Activated T-cell treated with anti-CD3 and anti-CD28 coated beads, Interleukin-2, amount 50 U/mL, for 4 hours (primary cell): ENCODE results near the gene SMARCA4. TPM values are rescaled to one million over a fixed set of nuclear protein-coding genes. Genes with fewer than 3 reads are reported as not detected.
"Not testable (repeated sequence)": the region's sequence is repeated elsewhere in the genome, so short reads cannot be mapped to it uniquely, and the experiment has no call there.

ENCODE experiments used
- ATAC-seq, 2 donors: fragments of 200-7000 bp; cut with Tn5 transposase; one replicate each; pipeline ENCODE4 v1.10.0; 2021
- DNase-seq: peaks from one replicate; pipeline ENCODE4 v3.0.0-alpha.2; 2020
- H3K27me3 Mint-ChIP-seq: one replicate; pipeline ENCODE4 v1.8.0; 2021; ENCODE audit warnings: low read depth, mixed read lengths
- H3K36me3 Mint-ChIP-seq: one replicate; pipeline ENCODE4 v1.8.0; 2022; ENCODE audit warnings: mixed read lengths; ENCODE audit not compliant: insufficient read depth
- H3K4me1 Mint-ChIP-seq: one replicate; pipeline ENCODE4 v1.8.0; 2021; ENCODE audit warnings: low read depth, mixed read lengths
- H3K4me3 Mint-ChIP-seq: one replicate; pipeline ENCODE4 v1.8.0; 2021; ENCODE audit warnings: mild to moderate bottlenecking, moderate library complexity, mixed read lengths
- H3K9me3 Mint-ChIP-seq: one replicate; pipeline ENCODE4 v1.8.0; 2021; ENCODE audit warnings: mixed read lengths
- total RNA-seq, 3 donors: library from RNA; stranded (reverse); gene quantifications; one replicate each; pipeline ENCODE4 v1.2.1, GENCODE V29; 2021

SMARCA4 gene
- total RNA-seq, 3 donors from 2014 or later, result 160 to 168 (median 162) TPM

GRCh38 chr19:10922638-10923014, 38.2 kb upstream of the SMARCA4 start:
- DNase-seq (no peak), ATAC-seq (no peak)
- no peaks in the 10 kb centered on the region for H3K27me3 Mint-ChIP-seq
- peaks cover 23% of the 10 kb centered on the region for H3K36me3 Mint-ChIP-seq
- H3K4me1 Mint-ChIP-seq, result peaks cover 4% of the 10 kb centered on the region
- H3K9me3 Mint-ChIP-seq, result no peaks in the 10 kb centered on the region
- H3K4me3 Mint-ChIP-seq, result no peak overlapping the region

GRCh38 chr19:10923260-10924112, 37.3 kb upstream of the SMARCA4 start:
- no peak for ATAC-seq
- peaks cover 23% of the 10 kb centered on the region for H3K36me3 Mint-ChIP-seq
- H3K4me3 Mint-ChIP-seq, result no peak overlapping the region
- DNase-seq, result no peak
- H3K27me3 Mint-ChIP-seq, result no peaks in the 10 kb centered on the region
- H3K9me3 Mint-ChIP-seq, result no peaks in the 10 kb centered on the region
- H3K4me1 Mint-ChIP-seq, result peaks cover 4% of the 10 kb centered on the region

- no peak for ATAC-seq
- H3K36me3 Mint-ChIP-seq, result peaks cover 18% of the 10 kb centered on the region
- no peaks in the 10 kb centered on the region for H3K27me3 Mint-ChIP-seq
- H3K9me3 Mint-ChIP-seq, result no peaks in the 10 kb centered on the region
- peaks cover 8% of the 10 kb centered on the region for H3K4me1 Mint-ChIP-seq
- no peak for DNase-seq
- no peak overlapping the region for H3K4me3 Mint-ChIP-seq
These were observed 36.2 kb upstream of the SMARCA4 start for GRCh38 chr19:10924597-10924996.

- Mint-ChIP-seq H3K9me3 (no peaks in the 10 kb centered on the region), H3K4me3 (peak overlapping the region; percentile 92), H3K4me1 (peaks cover 19% of the 10 kb centered on the region), H3K36me3 (peaks cover 11% of the 10 kb centered on the region), H3K27me3 (no peaks in the 10 kb centered on the region)
- no peak for DNase-seq
- peak; percentile 1 to 13 for ATAC-seq
These were observed 32.9 kb upstream of the SMARCA4 start for GRCh38 chr19:10927730-10928562.

GRCh38 chr19:10928563-10929401, 32.0 kb upstream of the SMARCA4 start, which contains the start of the genes TIMM29 and YIPF2:
TIMM29 (plus strand) TSS chr19:10928811; CDS start chr19:10928823, 12 bp downstream.
YIPF2 (minus strand) TSS chr19:10928639; CDS start chr19:10928410, 229 bp downstream.
- H3K27me3 Mint-ChIP-seq, result no peaks in the 10 kb centered on the region
- peaks cover 19% of the 10 kb centered on the region for H3K4me1 Mint-ChIP-seq
- H3K36me3 Mint-ChIP-seq, result peaks cover 9% of the 10 kb centered on the region
- H3K4me3 Mint-ChIP-seq, result peak within 1 kb of the TSS; percentile 92
- no peaks in the 10 kb centered on the region for H3K9me3 Mint-ChIP-seq
- ATAC-seq (peak; percentile 91), DNase-seq (peak; percentile 93)

- peak overlapping the region; percentile 92 for H3K4me3 Mint-ChIP-seq
- H3K4me1 Mint-ChIP-seq, result peaks cover 19% of the 10 kb centered on the region
- ATAC-seq, result no peak
- H3K36me3 Mint-ChIP-seq, result peaks cover 7% of the 10 kb centered on the region
- no peak for DNase-seq
- no peaks in the 10 kb centered on the region for H3K9me3 Mint-ChIP-seq
- H3K27me3 Mint-ChIP-seq, result no peaks in the 10 kb centered on the region
These were observed 31.4 kb upstream of the SMARCA4 start for GRCh38 chr19:10929402-10929794.

- peaks cover 2% of the 10 kb centered on the region for H3K36me3 Mint-ChIP-seq
These were observed 25.3 kb upstream of the SMARCA4 start for GRCh38 chr19:10935371-10936059.

GRCh38 chr19:10936661-10937084, 24.2 kb upstream of the SMARCA4 start:
- no peaks in the 10 kb centered on the region for H3K9me3 Mint-ChIP-seq
- no peak for DNase-seq
- no peak overlapping the region for H3K4me3 Mint-ChIP-seq
- peaks cover 6% of the 10 kb centered on the region for H3K4me1 Mint-ChIP-seq
- no peaks in the 10 kb centered on the region for H3K27me3 Mint-ChIP-seq
- peaks cover 2% of the 10 kb centered on the region for H3K36me3 Mint-ChIP-seq
- peak; percentile 73 to 89 for ATAC-seq

More at GRCh38 chr19:10935371-10936059, 25.3 kb upstream of the SMARCA4 start:
- Mint-ChIP-seq H3K27me3 (no peaks in the 10 kb centered on the region), H3K4me3 (no peak overlapping the region), H3K4me1 (peaks cover 9% of the 10 kb centered on the region), H3K9me3 (no peaks in the 10 kb centered on the region)
- no peak for DNase-seq
- no peak for ATAC-seq

GRCh38 chr19:10941649-10942048, 19.2 kb upstream of the SMARCA4 start:
- H3K4me3 Mint-ChIP-seq, H3K4me1 Mint-ChIP-seq, H3K36me3 Mint-ChIP-seq, H3K9me3 Mint-ChIP-seq, H3K27me3 Mint-ChIP-seq, ATAC-seq, DNase-seq: not testable (repeated sequence)

- not testable (repeated sequence) for H3K9me3 Mint-ChIP-seq, H3K36me3 Mint-ChIP-seq, ATAC-seq, H3K4me1 Mint-ChIP-seq, H3K4me3 Mint-ChIP-seq, H3K27me3 Mint-ChIP-seq, DNase-seq
These were observed 17.4 kb upstream of the SMARCA4 start for GRCh38 chr19:10943412-10943811.

- H3K27me3 Mint-ChIP-seq, result no peaks in the 10 kb centered on the region
These were observed 15.6 kb upstream of the SMARCA4 start for GRCh38 chr19:10945264-10945663.

GRCh38 chr19:10946958-10947657, 13.7 kb upstream of the SMARCA4 start:
- H3K9me3 Mint-ChIP-seq, result no peaks in the 10 kb centered on the region
- DNase-seq, result no peak
- H3K4me3 Mint-ChIP-seq, result no peak overlapping the region
- H3K36me3 Mint-ChIP-seq, result no peaks in the 10 kb centered on the region
- ATAC-seq, result no peak
- H3K27me3 Mint-ChIP-seq, result no peaks in the 10 kb centered on the region
- H3K4me1 Mint-ChIP-seq, result peaks cover 3% of the 10 kb centered on the region

More at GRCh38 chr19:10945264-10945663, 15.6 kb upstream of the SMARCA4 start:
- H3K36me3 Mint-ChIP-seq, result no peaks in the 10 kb centered on the region
- H3K4me3 Mint-ChIP-seq, result no peak overlapping the region
- ATAC-seq (no peak), DNase-seq (no peak)
- peaks cover 6% of the 10 kb centered on the region for H3K4me1 Mint-ChIP-seq
- H3K9me3 Mint-ChIP-seq, result no peaks in the 10 kb centered on the region

GRCh38 chr19:10952809-10953208, 8.0 kb upstream of the SMARCA4 start:
- ATAC-seq (no peak), DNase-seq (no peak)
- Mint-ChIP-seq H3K9me3 (no peaks in the 10 kb centered on the region), H3K4me3 (no peak overlapping the region), H3K4me1 (no peaks in the 10 kb centered on the region), H3K36me3 (no peaks in the 10 kb centered on the region), H3K27me3 (no peaks in the 10 kb centered on the region)
